HG03571 (cell line): ENCODE measurements around the gene UBQLN1.

ENCODE experiments used
- ATAC-seq: cut with Tn5 transposase; IDR thresholded peaks from one replicate; pipeline ENCODE4 v1.9.1; 2021; ENCODE audit not compliant: unreplicated experiment

The UBQLN1 gene

DNA sequence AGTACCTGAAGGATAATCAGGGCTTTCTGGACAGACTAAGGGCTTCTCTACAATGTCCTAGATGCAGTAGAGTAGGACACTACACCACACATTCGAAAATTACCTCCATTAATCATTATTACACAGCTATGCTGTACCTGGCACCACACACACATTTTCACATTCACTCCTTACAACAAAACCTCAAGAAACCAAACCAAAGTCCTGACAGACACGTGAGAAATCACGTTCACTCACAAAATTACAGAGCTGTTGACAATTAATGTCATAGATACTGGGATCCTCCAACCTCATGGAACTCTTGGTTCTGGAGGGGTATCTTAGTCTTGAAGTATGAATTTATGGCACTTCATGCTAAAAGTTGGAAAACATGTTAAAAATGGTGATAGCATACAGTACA lies 16.3 kb downstream of the UBQLN1 start:
- ATAC-seq = no peak

- ATAC-seq = no peak
These were observed 18.8 kb downstream of the UBQLN1 start for GRCh38 chr9:83688921-83689320.

DNA sequence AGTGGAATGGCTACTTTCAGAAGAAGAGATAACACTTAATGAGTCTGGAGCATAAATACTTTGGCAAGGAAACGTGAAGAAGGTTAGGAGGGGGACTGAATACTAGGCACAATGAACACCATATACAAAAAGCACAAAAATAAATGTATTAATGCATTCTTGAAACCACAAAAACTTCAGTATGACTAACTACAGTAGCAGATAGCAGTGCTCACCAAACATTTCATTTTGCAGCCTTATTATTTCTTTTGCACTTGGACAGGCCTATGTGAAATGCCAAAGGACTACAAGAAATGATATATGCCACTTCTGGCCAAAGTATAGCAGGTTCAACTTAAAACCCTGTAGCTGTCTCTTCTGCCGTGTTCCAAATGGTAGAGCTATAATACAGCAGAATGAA lies 26.3 kb downstream of the UBQLN1 start:
- no peak for ATAC-seq

DNA sequence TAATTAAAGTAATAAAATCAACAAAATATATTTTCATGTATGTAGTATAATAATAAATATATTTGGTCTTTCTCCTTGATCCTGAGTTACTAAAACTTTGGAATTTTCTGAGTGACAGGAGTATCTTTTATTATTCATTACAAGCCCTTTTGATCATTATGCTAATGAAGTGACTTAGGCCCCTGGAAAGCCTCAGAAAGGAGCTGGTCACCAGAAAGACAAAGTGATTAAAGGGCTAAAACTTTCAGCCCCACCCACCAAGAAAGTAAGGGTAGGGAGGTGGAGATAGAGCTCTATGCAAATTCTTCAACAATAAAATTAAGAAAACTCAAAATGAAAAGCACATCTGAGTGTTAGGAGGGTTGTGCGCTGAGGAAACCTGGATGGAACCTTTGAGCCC lies 27.5 kb downstream of the UBQLN1 start:
- ATAC-seq = no peak

- no peak for ATAC-seq
These were observed 30.2 kb downstream of the UBQLN1 start for GRCh38 chr9:83677596-83677995.

GRCh38 chr9:83675466-83675865 lies 32.3 kb downstream of the UBQLN1 start:
- ATAC-seq = no peak

GRCh38 chr9:83671451-83671850 lies 36.3 kb downstream of the UBQLN1 start:
- ATAC-seq = no peak

GRCh38 chr9:83670381-83670780 lies 37.4 kb downstream of the UBQLN1 start:
- ATAC-seq = no peak

GRCh38 chr9:83669067-83669466 lies 38.7 kb downstream of the UBQLN1 start:
- no peak for ATAC-seq

GRCh38 chr9:83665580-83666200 lies 42.1 kb downstream of the UBQLN1 start:
- peak; percentile 91 for ATAC-seq

DNA sequence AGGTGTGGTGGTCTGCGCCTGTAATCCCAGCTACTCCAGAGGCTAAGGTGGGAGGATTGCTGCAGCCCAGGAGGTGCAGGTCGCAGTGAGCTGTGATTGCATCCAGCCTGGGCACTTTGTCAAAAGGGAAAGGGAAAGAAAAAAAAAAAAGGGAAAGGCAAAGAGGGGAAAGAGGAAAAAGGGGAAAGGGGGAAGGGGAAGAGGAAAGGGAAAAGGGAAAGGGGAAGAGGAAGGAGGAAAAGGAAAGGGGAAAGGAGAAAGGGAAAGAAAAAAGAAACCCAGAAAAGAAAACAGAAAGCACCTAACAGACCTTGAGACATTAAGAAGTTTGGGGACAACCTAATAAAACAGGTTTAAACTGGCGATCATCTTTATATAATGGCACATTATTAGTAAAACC lies 44.8 kb downstream of the UBQLN1 start:
- no peak for ATAC-seq

GRCh38 chr9:83656952-83657351 lies 50.8 kb downstream of the UBQLN1 start:
- ATAC-seq = no peak

DNA sequence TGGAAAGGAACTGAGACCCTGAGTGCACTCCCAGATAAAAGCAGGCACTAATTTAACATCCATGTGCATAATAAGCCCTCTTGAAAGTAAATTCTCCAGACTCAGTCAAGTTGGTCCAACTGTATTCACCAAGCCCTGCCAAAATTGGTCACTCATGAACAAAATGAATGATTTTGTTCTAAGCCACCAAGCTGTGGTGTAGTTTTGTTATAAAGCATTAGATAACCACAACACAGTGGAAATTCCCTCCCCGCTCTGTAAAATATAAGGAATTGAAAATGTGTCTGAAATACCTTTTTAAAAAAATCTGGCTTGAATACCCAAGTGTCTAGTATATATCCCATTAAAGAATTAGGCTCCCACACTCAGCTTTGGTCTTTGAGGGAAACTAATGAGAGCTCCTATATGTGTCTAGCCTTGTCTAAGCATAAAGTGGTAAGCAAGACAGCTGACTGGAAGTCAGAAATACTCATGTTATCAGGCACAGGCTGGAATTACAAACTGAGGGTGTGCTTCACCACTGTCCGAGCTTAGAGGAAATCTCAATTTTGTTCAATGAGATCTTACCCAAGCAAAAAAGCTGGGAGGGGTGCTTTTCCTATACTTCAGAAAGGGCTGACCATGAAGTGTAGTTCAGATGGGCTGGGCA lies 51.6 kb downstream of the UBQLN1 start:
- peak; percentile 69 for ATAC-seq

GRCh38 chr9:83655433-83655832 lies 52.3 kb downstream of the UBQLN1 start:
- ATAC-seq = no peak

GRCh38 chr9:83652433-83652832 lies 55.3 kb downstream of the UBQLN1 start:
- no peak for ATAC-seq

DNA sequence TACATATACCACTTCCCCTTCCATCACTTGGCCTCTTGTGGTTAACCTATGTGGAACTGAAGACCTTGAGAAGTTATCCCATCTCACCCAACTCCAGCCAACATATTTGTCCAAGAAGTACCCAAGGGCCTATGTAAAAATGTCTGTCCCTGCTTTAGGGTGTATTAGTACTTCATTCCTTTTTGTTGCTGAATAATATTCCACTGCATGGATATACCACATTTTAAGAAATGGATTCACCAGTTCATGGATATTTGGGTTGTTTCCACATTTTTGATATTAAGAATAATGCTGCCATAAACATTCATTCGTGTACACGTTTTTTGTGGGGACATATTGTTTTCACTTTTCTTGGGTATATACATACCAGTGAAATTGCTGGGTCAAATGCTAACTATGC lies 56.2 kb downstream of the UBQLN1 start:
- no peak for ATAC-seq

DNA sequence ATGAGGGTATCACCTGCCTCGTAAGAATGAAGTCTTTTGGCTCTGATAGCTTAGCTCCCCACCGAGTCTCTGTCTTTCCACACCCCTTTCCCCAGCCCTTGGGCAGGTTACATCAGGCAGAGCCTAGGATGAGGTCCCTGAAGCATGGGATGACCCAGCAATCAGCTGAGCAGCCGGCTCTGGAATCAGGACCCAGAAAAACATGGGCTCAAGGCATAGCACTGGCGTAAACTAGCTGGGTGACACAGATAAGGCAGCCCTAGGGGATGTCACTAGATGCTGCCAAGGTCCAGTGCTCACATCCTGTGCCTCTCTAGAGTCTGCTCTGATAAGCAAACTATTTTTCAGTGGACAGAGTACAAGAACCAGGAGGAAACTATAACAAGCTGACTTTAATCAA lies 58.2 kb downstream of the UBQLN1 start:
- ATAC-seq = no peak

GRCh38 chr9:83649080-83649479 lies 58.7 kb downstream of the UBQLN1 start:
- ATAC-seq = no peak

- ATAC-seq = no peak
These were observed 61.1 kb downstream of the UBQLN1 start for GRCh38 chr9:83646500-83647239.

GRCh38 chr9:83642793-83643192 lies 65.0 kb downstream of the UBQLN1 start:
- ATAC-seq = no peak

DNA sequence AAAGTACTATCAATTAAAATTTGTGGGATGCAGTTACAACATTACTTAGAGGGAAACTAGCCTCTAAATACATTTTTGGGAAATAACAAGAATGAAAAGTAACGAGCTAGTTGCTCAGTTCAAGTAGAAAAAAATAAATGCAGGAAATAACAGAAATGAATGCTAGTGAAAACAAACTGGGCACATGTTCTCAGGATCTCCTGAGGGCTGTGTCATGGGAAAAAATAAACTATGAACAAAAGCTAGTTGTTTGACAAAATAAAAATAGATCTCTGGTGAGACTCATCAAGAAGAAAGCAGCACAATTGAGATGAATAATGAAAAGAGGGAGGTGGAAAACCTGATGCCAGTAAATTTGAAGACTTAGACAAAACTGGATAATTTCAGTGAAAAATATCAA lies 68.5 kb downstream of the UBQLN1 start:
- ATAC-seq = no peak

DNA sequence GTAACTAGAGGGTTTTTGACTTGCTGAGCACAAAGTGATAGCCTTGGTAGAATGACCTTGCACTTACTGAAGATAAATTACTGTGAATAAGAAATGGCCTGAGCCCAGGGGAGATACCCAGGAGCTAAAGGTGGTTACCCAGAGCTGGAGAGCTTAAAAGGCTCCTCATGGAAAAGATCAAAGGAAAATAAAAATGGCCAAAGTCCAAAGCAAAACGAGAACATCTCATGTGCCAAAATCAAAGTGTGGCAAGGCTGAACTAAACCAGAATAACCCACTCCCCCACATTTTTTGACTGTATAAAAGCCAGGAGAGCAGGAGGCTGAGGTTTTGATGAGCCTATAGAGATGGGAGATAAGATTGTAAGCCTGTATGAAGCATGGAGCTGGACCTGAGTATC lies 70.4 kb downstream of the UBQLN1 start:
- no peak for ATAC-seq
